Measurements from ENCODE around the gene GRIA1.

Gene GRIA1

GRCh38 chr5:153655201-153655510 is 164.7 kb downstream of the GRIA1 start:
- DNase-seq (ENCODE audit: low read depth in 1 of 2, low spot score in 1 of 2), result no peak

- no peak for DNase-seq (ENCODE audit: low read depth in 1 of 2, low spot score in 1 of 2)
Observed at GRCh38 chr5:153658149-153658548, 167.7 kb downstream of the GRIA1 start.

GRCh38 chr5:153658606-153659005 is 168.1 kb downstream of the GRIA1 start:
- DNase-seq (ENCODE audit: low read depth in 1 of 2, low spot score in 1 of 2), result no peak

- no peak for DNase-seq (ENCODE audit: low read depth in 1 of 2, low spot score in 1 of 2)
Observed at GRCh38 chr5:153659039-153659736, 168.7 kb downstream of the GRIA1 start.

GRCh38 chr5:153660919-153661318 is 170.4 kb downstream of the GRIA1 start:
- no peak for DNase-seq (ENCODE audit: low read depth in 1 of 2, low spot score in 1 of 2)

GRCh38 chr5:153661897-153662296 is 171.4 kb downstream of the GRIA1 start:
- DNase-seq (ENCODE audit: low read depth in 1 of 2, low spot score in 1 of 2), result no peak

GRCh38 chr5:153670101-153670500 is 179.6 kb downstream of the GRIA1 start:
- DNase-seq (ENCODE audit: low read depth in 1 of 2, low spot score in 1 of 2), result no peak

- no peak for DNase-seq (ENCODE audit: low read depth in 1 of 2, low spot score in 1 of 2)
Observed at GRCh38 chr5:153671653-153672346, 181.3 kb downstream of the GRIA1 start.

GRCh38 chr5:153672347-153673090 is 182.0 kb downstream of the GRIA1 start:
- DNase-seq (ENCODE audit: low read depth in 1 of 2, low spot score in 1 of 2), result no peak

- DNase-seq (ENCODE audit: low read depth in 1 of 2, low spot score in 1 of 2), result no peak
Observed at GRCh38 chr5:153674356-153674755, 183.9 kb downstream of the GRIA1 start.

- DNase-seq (ENCODE audit: low read depth in 1 of 2, low spot score in 1 of 2), result no peak
Observed at GRCh38 chr5:153676406-153676805, 185.9 kb downstream of the GRIA1 start.

- no peak for DNase-seq (ENCODE audit: low read depth in 1 of 2, low spot score in 1 of 2)
Observed at GRCh38 chr5:153676821-153677220, 186.4 kb downstream of the GRIA1 start.

- DNase-seq (ENCODE audit: low read depth in 1 of 2, low spot score in 1 of 2), result no peak
Observed at GRCh38 chr5:153678617-153679329, 188.3 kb downstream of the GRIA1 start.

- DNase-seq (ENCODE audit: low read depth in 1 of 2, low spot score in 1 of 2), result no peak
Observed at GRCh38 chr5:153690236-153690635, 199.8 kb downstream of the GRIA1 start.

- no peak for DNase-seq (ENCODE audit: low read depth in 1 of 2, low spot score in 1 of 2)
Observed at GRCh38 chr5:153696256-153696655, 205.8 kb downstream of the GRIA1 start.

- DNase-seq (ENCODE audit: low read depth in 1 of 2, low spot score in 1 of 2), result no peak
Observed at GRCh38 chr5:153699035-153699434, 208.6 kb downstream of the GRIA1 start.

GRCh38 chr5:153700940-153701339 is 210.5 kb downstream of the GRIA1 start:
- no peak for DNase-seq (ENCODE audit: low read depth in 1 of 2, low spot score in 1 of 2)

GRCh38 chr5:153702265-153702664 is 211.8 kb downstream of the GRIA1 start:
- DNase-seq (ENCODE audit: low read depth in 1 of 2, low spot score in 1 of 2), result no peak

GRCh38 chr5:153704110-153704509 is 213.6 kb downstream of the GRIA1 start:
- no peak for DNase-seq (ENCODE audit: low read depth in 1 of 2, low spot score in 1 of 2)

- DNase-seq (ENCODE audit: low read depth in 1 of 2, low spot score in 1 of 2), result no peak
Observed at GRCh38 chr5:153707626-153708025, 217.2 kb downstream of the GRIA1 start.

- DNase-seq (ENCODE audit: low read depth in 1 of 2, low spot score in 1 of 2), result no peak
Observed at GRCh38 chr5:153711755-153712154, 221.3 kb downstream of the GRIA1 start.

GRCh38 chr5:153712946-153713345 is 222.5 kb downstream of the GRIA1 start:
- DNase-seq (ENCODE audit: low read depth in 1 of 2, low spot score in 1 of 2), result no peak

Data from activated CD4-positive, alpha-beta T cell treated with anti-CD3 and anti-CD28 coated beads, Interleukin-2, amount 50 U/mL, for 24 hours (primary cell).